Stimulated activated CD8-positive, alpha-beta memory T cell treated with anti-CD3 and anti-CD28 coated beads, Interleukin-12 subunit alpha, Interleukin-12 subunit beta, amount 100 ng/mL, for 1 hour (primary cell): ENCODE results near the gene KIRREL1.

ENCODE experiments used
- DNase-seq: peaks from one replicate; pipeline ENCODE4 v3.0.0-alpha.2; 2020; ENCODE audit warnings: low read depth

Gene KIRREL1

GRCh38 chr1:157993147-157993917 lies at the start of gene KIRREL1:
Gene KIRREL1, plus strand, starts transcription at chr1:157993645. Its CDS starts 32 bp downstream, at chr1:157993677.
- DNase-seq, result no peak

DNA sequence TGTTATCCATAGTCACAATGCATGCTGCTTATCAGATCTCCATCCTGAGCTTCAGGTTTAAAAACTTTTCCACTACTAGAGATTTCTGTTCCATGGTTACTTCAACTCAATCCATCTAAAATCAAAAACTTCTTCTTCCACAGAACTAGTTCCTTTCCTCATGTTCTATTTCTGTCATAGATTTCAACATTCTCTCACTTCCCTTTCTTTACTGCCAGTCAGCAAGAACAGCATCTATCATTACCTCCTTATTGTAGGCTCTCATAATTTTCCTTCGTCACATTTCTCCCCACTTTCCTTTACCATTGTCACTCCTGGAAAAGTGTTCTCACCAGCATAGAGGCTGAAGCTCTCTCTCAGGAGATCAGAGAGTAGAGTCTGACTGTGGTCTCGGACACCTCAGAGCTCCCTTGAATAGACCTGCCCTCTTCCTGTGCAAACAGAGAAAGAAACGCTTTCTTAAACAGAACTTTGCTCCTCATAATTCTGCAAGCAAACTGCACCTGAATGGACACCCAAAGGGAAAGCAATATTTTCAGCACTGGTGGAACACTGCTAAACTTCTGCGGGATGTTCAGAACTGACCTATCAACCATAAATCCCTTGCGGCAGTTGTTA lies 48.7 kb upstream of the KIRREL1 start:
- no peak for DNase-seq

GRCh38 chr1:157948312-157949073 lies 45.0 kb upstream of the KIRREL1 start:
- no peak for DNase-seq

- DNase-seq, result no peak
Observed at GRCh38 chr1:157949074-157949354, 44.4 kb upstream of the KIRREL1 start.

- DNase-seq, result no peak
Observed at GRCh38 chr1:157951230-157951629, 42.2 kb upstream of the KIRREL1 start.

GRCh38 chr1:157952601-157953000 lies 40.8 kb upstream of the KIRREL1 start:
- DNase-seq, result no peak

DNA sequence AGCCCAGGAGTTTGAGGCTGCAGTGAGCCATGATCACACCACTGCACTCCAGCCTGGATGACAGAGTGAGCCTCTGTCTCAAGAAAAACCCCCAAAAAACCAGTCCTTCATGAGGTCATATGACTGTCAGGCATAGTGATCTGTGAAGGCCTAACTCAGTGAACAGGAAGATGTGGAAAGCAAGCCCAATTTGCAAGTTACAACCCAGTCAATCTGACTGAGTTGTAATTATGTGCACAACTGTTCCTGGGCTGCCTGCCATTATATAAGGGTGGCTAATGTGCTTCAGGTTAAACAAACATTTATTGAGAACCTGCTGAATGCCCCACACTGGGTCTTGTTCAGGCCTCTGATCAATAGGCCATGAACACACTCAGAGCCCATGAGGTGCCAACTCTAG lies 38.2 kb upstream of the KIRREL1 start:
- DNase-seq, result no peak

- no peak for DNase-seq
Observed at GRCh38 chr1:157955857-157956256, 37.6 kb upstream of the KIRREL1 start.

DNA sequence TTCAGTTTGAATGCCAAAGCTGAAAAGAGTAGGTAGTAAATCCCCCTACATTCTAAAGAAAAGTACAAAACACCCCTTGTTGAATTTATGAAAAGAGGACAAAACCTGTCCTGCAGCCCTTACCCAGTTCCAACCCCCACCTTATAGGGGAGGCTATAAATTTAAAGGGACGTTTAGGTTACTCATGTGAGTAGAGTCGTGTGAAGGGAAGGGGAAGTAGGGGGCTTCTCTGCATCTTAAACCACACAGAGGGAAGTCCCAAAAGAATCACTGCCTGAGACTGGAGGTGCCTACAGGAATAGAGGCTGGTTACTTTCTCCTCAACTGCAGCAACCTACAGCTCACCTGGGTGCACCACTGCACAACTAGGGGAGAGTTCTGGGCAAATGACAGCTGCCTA lies 36.7 kb upstream of the KIRREL1 start:
- no peak for DNase-seq

- DNase-seq, result no peak
Observed at GRCh38 chr1:157958263-157958662, 35.2 kb upstream of the KIRREL1 start.

DNA sequence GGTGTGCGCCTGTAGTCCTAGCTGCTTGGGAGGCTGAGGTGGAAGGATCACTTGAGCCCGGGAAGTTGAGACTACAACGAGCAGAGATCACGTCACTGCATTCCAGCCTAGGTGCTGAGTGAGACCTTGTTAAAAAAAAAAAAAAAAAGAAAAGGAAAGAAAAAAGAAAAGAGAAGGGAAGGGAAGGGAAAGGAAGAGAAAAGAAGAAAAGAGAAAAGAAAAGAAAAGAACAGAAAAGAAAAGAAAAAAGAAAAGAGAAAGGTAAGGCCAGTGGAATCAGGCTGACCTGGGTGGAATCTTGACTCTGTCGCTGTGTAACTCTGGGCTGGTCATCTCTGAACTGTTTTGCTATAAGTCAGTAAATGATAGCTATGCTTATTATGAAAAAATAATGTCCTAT lies 33.7 kb upstream of the KIRREL1 start:
- DNase-seq, result no peak

DNA sequence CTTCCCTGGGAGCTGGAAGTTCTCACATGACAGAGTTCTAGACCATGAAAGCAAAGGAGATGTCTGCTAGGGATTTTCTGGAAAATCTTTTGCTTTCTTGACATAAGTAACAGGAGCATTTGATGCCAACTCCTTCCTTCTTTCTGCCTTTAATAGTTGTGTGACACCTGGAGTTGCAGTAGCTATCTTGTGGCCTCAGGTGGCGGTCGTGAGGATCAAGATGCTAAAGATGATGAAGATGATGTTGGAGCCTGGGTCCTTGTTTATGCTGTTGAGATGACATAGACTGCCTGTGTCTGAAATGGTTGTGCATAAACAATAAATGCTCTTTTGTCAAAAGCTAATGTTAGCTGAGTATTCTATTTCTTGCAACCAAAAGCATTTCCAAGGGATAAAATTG lies 32.7 kb upstream of the KIRREL1 start:
- no peak for DNase-seq

DNA sequence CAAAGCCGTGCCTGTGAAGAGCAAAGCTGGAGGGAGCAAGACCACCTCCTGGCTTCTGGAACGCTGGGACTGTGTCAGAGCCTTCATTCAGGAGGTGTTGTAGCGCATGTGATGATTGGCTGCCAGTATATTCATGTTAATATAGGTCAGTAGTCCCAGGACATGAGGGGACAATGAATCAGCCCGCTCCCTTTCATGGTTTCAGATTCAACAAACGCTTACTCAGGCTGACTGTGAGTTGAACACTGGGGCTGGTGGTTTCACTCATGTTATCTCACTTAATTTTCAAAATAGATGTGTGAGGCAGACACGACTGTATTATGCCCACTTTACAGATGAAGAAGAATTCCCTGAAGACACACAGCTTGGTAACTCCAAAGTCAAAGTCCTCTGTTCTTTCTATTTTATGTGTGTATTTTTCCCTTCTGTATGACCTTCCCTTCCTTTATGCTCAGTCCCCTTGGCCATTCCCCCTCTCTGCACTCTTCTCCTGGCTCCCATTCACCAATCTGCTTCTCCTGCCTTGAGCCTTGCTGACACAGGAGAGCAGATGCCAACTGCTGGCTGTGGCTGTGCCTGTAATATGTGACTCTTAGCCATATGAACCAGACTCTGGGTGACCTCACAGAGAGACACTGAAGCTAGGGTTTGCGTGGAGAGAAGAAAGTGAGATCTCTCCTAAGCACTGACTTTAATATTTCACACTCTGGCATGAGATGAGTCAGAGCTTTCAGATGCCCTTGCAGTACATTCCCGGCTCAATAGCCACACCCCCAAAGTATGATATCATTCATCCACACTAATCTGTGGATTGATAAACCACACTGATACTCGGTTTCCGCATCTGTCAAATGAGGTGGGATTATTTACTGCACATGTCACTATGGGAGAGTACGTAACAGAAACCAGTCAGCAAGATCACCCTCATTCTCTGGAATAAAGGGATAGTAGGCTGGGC lies 31.4 kb upstream of the KIRREL1 start:
- no peak for DNase-seq

DNA sequence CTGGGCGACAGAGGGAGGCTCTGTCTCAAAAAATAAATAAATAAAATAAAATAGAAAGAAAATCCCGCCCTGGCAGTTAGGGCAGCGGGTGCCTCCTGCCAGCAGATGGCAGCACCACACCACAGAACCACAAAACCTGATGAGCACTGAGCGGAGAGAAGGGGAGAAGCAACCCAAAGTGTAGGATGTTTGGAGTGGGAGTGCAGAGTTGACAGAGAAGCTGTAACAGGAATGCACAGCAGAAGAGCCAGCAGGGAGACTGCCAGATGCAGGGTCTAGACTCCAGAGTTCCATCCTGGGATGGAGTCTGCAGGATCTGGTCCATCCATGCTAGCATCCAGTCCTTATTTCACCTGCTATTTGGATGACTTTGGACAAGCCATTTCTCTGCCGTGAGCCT lies 29.7 kb upstream of the KIRREL1 start:
- peak; percentile 20 for DNase-seq

GRCh38 chr1:157965584-157965983 lies 27.9 kb upstream of the KIRREL1 start:
- no peak for DNase-seq

GRCh38 chr1:157966031-157966537 lies 27.4 kb upstream of the KIRREL1 start:
- no peak for DNase-seq

GRCh38 chr1:157967205-157967604 lies 26.2 kb upstream of the KIRREL1 start:
- no peak for DNase-seq

DNA sequence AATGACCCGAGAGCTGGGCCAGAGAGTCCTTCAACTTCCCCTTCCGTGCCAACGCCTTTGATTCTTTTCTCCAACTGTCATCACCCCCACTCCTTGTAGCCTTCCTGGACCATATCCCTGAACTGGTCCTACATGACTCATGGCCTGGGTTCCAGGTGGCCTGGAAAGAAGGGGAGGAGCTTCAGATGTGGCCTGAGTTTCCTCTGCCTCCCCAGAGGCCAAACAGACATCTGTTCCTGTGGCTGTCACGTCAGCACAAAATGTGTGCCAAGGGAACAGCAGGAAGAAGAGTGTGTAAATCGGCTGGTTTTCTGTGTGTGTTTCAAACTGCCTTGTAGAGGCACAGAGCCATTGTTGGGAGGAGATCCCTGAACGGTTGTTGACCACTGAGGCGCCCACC lies 24.9 kb upstream of the KIRREL1 start:
- DNase-seq, result no peak

GRCh38 chr1:157968946-157969345 lies 24.5 kb upstream of the KIRREL1 start:
- no peak for DNase-seq

DNA sequence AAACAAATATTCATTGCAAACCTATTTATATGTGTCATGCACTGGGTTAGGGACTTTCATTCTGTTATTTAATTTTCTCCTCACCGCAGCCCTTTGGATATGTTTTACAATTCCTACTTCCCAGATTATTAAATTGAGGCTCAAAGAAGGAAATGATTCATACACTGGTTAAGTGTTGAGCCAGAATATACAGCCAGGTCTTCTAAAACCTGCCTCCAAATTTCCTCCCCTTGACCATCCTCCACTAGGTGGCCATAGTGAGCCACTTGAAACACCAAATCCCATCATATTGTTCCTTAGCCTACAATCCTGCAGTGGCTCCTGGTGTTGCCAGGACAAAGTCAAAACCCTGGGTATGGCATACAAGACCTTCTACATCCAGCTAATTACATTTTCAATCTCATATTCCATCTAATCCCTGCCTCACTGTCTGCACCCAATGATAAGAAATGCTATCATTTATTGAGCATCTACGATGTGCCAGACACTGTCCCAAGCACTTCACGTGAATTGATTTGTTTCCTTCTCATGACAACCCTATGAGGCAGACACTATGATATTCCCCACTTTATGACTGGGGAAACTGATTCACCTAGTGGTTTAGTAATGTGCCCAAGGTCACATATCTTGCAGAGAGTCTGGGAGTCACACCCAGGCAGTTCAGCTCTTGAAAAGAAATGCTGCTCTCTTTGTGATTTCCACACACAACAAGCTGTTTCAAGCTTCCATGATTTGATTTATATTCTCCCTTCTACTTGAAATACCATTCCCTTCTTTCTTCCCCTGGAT lies 23.6 kb upstream of the KIRREL1 start:
- DNase-seq, result no peak

GRCh38 chr1:157971769-157972168 lies 21.7 kb upstream of the KIRREL1 start:
- no peak for DNase-seq
